Body of pancreas (tissue), 4 donors: ENCODE measurements around the gene ACVRL1.

ENCODE experiments used
- POLR2A ChIP-seq, 3 donors: fragments of 450-650 bp; IDR thresholded peaks; one replicate each; pipeline ENCODE4 v1.6.1; 2016; ENCODE audit warnings: antibody characterized with exemption in 3 of 3, mild to moderate bottlenecking in 2 of 3
- TF ChIP-seq, protein P1 (sequence below), 7 experiments: fragments of 450-650 bp in 4 of 7; fragments of 200-600 bp in 3 of 7; sonication (generic) in 3 of 7; IDR thresholded peaks; one replicate each; pipeline ENCODE4 v1.5.1; 2016 to 2019; ENCODE audit warnings: antibody characterized with exemption in 7 of 7

GRCh38 chr12:51950682-51951198 lies 43.4 kb downstream of the ACVRL1 start:
- TF ChIP-seq, protein P1, sequence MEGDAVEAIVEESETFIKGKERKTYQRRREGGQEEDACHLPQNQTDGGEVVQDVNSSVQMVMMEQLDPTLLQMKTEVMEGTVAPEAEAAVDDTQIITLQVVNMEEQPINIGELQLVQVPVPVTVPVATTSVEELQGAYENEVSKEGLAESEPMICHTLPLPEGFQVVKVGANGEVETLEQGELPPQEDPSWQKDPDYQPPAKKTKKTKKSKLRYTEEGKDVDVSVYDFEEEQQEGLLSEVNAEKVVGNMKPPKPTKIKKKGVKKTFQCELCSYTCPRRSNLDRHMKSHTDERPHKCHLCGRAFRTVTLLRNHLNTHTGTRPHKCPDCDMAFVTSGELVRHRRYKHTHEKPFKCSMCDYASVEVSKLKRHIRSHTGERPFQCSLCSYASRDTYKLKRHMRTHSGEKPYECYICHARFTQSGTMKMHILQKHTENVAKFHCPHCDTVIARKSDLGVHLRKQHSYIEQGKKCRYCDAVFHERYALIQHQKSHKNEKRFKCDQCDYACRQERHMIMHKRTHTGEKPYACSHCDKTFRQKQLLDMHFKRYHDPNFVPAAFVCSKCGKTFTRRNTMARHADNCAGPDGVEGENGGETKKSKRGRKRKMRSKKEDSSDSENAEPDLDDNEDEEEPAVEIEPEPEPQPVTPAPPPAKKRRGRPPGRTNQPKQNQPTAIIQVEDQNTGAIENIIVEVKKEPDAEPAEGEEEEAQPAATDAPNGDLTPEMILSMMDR (IDR thresholded peaks at IDR 0.05), result no peak
- no peak for TF ChIP-seq POLR2A (IDR thresholded peaks at IDR 0.05)
